ENCODE measurements around the gene TRIM14.
"Not testable (repeated sequence)": the region's sequence is repeated elsewhere in the genome, so short reads cannot be mapped to it uniquely, and the experiment has no call there.

TRIM14 gene

GRCh38 chr9:98046180-98046543 lies 72.9 kb downstream of the TRIM14 start:
- no peak for DNase-seq (ENCODE audit: low read depth)

DNA sequence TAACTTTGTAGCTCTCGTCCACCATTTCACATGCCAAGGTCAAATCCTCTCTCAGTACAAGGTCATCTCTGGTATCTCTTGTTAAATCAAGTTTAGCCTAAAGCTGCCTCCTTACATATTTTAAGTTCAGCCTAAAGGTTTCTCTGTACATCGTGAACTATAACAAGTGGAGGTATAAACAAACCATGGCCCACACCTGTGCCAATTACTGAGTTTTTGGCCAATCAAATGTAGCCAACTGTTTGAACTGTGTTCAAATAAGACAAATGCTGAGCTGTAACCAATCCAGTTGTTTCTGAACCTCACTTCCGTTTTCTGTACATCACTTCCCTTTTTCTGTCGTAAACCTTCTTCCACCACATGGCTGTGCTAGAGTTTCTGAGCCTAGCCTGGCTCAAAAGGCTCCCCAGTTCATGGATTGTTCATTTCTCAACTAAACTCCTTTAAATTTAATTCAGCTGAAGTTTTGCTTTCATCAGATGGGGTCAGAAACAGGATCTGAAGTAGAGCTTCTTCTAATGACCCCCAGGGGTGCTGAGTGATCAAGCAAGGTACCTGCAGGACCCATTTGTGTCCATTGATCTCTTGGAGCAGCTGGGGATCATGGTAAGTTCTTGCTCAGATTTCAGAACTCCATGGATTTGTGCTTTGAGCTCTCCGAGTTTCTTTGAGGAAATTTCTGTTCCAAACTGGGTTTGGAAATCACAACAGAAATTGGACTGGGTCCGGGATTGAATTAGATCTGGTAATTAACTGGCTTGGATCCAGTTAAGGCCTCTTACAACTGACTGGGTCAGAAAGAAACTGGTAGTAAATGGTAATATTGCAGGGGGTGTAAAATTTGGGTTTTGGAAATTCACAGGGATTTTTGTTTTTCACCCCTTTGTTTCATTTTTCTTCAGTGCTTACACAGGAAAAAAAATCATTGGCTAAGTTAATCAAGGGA lies 73.5 kb downstream of the TRIM14 start:
- peak; percentile 12 for DNase-seq (ENCODE audit: low read depth)

GRCh38 chr9:98043915-98044314 lies 75.1 kb downstream of the TRIM14 start:
- DNase-seq (ENCODE audit: low read depth) = no peak

GRCh38 chr9:98040212-98040611 lies 78.8 kb downstream of the TRIM14 start:
- no peak for DNase-seq (ENCODE audit: low read depth)

- no peak for DNase-seq (ENCODE audit: low read depth)
Measured at GRCh38 chr9:98039607-98040017, 79.4 kb downstream of the TRIM14 start.

DNA sequence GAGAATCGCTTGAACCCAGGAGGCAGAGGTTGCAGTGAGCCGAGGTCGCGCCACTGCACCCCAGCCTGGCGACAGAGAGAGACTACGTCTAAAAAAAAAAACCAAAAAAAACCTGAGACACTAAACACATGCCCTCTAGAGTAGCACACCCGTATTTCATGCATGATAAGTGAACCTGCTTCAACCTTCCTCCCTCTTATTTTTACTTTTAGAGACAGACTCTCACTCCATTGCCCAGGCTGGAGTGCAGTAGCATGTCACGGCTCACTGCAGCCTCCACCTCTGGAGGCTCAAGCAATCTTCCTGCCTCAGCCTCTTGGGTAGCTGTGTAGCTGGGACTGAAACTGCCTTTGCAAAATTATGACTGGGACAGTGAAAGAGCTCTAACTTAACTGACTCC lies 80.1 kb downstream of the TRIM14 start:
- DNase-seq (ENCODE audit: low read depth) = no peak

GRCh38 chr9:98037357-98037756 lies 81.7 kb downstream of the TRIM14 start:
- no peak for DNase-seq (ENCODE audit: low read depth)

- peak; percentile 86 for DNase-seq (ENCODE audit: low read depth)
Measured at GRCh38 chr9:98034593-98035546, 84.2 kb downstream of the TRIM14 start.

- no peak for DNase-seq (ENCODE audit: low read depth)
Measured at GRCh38 chr9:98031935-98032334, 87.1 kb downstream of the TRIM14 start.

DNA sequence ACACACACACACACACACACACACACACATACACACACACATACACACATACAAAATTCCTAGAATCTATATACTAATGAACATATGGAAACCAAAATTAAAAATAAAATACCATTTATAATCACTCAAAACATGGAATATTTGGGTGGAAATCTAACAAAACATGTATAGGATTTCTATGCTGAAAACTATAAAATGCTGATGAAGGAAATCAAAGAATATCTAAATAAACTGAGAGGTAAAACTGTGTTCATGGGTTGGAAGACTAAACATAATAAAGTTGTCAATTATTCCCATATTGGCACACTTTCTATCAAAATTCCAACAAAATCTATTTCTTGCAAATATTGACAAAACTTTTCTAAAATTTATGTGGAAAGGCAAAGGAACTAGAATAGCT lies 87.9 kb downstream of the TRIM14 start:
- DNase-seq (ENCODE audit: low read depth) = no peak

- DNase-seq (ENCODE audit: low read depth) = no peak
Measured at GRCh38 chr9:98024702-98025101, 94.3 kb downstream of the TRIM14 start.

DNA sequence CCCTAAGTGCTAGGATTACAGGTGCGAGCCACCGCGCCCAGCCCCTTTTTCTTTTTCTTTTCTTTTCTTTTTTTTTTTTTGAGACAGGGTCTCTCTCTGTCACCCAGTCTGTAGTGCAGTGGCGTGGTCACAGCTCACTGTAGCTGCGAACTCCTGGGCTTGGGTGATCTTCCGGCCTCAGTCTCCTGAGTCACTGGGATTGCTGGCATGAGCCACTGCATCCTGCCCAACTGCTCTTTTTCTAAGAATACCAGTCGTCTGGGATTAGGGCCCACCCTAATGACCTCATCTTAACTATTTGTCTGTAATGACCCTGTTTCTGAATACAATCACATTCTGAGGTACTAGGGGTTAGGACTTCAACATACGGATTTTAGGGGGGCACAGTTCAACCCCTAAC lies 96.6 kb downstream of the TRIM14 start:
- DNase-seq (ENCODE audit: low read depth) = no peak

DNA sequence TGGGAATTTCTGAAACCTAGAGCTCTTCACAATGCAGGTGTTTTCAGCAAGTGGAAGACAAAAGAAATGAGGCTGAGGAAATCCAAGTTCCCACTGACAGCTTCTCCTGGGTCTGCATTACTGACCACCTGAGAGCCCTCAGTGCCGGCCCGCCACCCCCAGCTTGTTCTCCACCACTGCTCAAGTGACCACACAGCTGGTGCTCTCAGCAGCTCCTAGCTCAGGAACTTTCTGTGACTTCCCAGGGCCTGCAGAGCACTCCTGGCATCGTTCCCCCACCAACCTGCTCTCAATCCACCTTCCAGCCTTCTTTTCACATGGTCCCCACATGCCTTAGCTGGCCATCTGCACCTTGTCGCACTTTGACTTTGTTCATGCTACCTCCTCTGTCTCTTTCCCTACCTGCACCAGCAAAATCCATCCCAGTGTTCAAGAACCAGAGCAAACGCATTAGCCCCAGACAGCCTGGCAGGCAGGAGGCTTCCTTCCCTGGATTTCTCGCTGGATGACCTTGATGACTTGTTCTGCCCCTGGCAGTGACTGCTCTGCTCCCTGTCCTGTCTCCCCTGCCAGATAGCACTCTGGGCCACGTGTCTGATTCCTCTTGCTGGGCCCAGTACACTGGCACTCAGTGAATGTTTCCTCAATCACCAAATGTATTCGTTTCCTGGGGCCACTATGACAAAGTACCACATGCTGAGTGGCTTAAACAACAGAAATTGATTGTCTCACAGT lies 97.5 kb downstream of the TRIM14 start:
- DNase-seq (ENCODE audit: low read depth) = no peak

- no peak for DNase-seq (ENCODE audit: low read depth)
Measured at GRCh38 chr9:98020476-98021145, 98.4 kb downstream of the TRIM14 start.

GRCh38 chr9:98019869-98020268 lies 99.2 kb downstream of the TRIM14 start:
- not testable (repeated sequence) for DNase-seq (ENCODE audit: low read depth)
